Karpas-422 (cell line): Measurements from ENCODE around the gene DDX28. TPM values are rescaled to one million over a fixed set of nuclear protein-coding genes. Genes with fewer than 3 reads are reported as not detected.
A peak's percentile ranks its signal among the peaks of the same experiment; 100 is the strongest.
"Not testable (repeated sequence)": the region's sequence is repeated elsewhere in the genome, so short reads cannot be mapped to it uniquely, and the experiment has no call there.

Source experiments
- DNase-seq: peaks from one replicate; pipeline ENCODE4 v3.0.0-alpha.2; 2015
- H2AFZ ChIP-seq: fragments of 200-600 bp; sonication (generic); 2 replicates; pipeline ENCODE4 v1.6.1; 2014; ENCODE audit warnings: antibody characterized with exemption, low read length, mixed read lengths
- H3K27ac ChIP-seq: fragments of 200-600 bp; sonication (generic); 2 replicates; pipeline ENCODE4 v1.5.1; 2014; ENCODE audit warnings: mild to moderate bottlenecking, low read length, moderate library complexity
- H3K27me3 ChIP-seq: fragments of 200-600 bp; sonication (generic); 2 replicates; pipeline ENCODE4 v1.6.1; 2014; ENCODE audit warnings: low read length, mixed read lengths
- H3K36me3 ChIP-seq: fragments of 200-600 bp; sonication (generic); 2 replicates; pipeline ENCODE4 v1.6.1; 2014; ENCODE audit warnings: low read length, mixed read lengths; ENCODE audit not compliant: insufficient read depth
- H3K4me1 ChIP-seq: fragments of 200-600 bp; sonication (generic); 2 replicates; pipeline ENCODE4 v1.6.1; 2014; ENCODE audit warnings: mild to moderate bottlenecking, low read length, mixed read lengths
- H3K4me2 ChIP-seq: fragments of 200-600 bp; sonication (generic); 2 replicates; pipeline ENCODE4 v1.6.1; 2014; ENCODE audit warnings: low read length, low read depth, mild to moderate bottlenecking; ENCODE audit not compliant: poor library complexity, severe bottlenecking
- H3K4me3 ChIP-seq: fragments of 200-600 bp; sonication (generic); 2 replicates; pipeline ENCODE4 v1.5.1; 2014; ENCODE audit warnings: mild to moderate bottlenecking, antibody characterized with exemption, low read length, mixed read lengths
- H3K79me2 ChIP-seq: fragments of 200-600 bp; sonication (generic); 2 replicates; pipeline ENCODE4 v1.6.1; 2014; ENCODE audit warnings: mild to moderate bottlenecking, low read length, mixed read lengths
- H3K9ac ChIP-seq: fragments of 200-600 bp; sonication (generic); 2 replicates; pipeline ENCODE4 v1.6.0; 2014; ENCODE audit warnings: low read length
- H3K9me2 ChIP-seq: fragments of 200-600 bp; sonication (generic), shearing (Covaris generic); replicated peaks from 2 replicates; pipeline ENCODE4 v1.6.0; 2014; ENCODE audit warnings: mild to moderate bottlenecking, low read length, moderate library complexity; ENCODE audit not compliant: insufficient read depth
- H3K9me3 ChIP-seq: fragments of 300-700, 200-600 bp; sonication (generic); 2 replicates; pipeline ENCODE4 v1.6.1; 2014; ENCODE audit warnings: low read length, mixed read lengths
- H4K20me1 ChIP-seq: fragments of 200-600 bp; sonication (generic); 2 replicates; pipeline ENCODE4 v1.6.1; 2014; ENCODE audit warnings: mild to moderate bottlenecking, antibody characterized with exemption, low read length, low read depth; ENCODE audit not compliant: insufficient read depth
- total RNA-seq: library from RNA; depleted of rRNA; stranded (reverse); fragments of >200 nt; shearing (Covaris generic); gene quantifications from 2 replicates; pipeline ENCODE4 v1.2.3, GENCODE V29; 2014; ENCODE audit warnings: low replicate concordance

DDX28 gene
- total RNA-seq, 1 experiment from 2014 or later = 10.8 TPM

DNA sequence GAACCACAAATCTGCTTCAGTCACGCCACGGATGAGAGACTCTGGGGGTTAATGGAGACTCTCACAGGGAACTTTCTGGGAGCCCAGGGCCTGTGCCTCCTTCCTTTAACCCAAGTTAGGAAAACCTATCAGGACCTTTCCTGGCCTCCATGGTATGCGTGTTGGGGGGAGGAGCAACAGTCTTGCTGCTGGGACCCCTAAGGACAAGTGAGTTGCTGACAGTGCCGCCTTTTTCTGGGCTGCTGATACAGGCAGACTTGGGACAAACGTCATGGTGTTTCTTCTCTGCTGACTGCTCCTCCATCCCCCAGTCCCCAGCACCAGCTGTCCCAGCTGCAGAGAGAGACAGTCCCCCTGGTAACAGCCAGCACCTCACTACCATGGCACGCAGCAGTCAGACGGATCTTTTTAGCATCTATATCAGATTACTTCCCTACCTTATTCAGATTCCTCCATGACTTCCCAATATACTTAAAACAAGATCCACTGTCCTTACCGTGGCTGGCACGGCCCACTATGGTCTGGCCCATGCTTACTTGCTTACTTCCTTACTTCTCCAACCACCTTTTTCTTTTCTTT, 13.8 kb downstream of the DDX28 start:
- Histone ChIP-seq H3K4me2 (no peak overlapping the region), H2AFZ (no peak overlapping the region), H4K20me1 (no peaks in the 10 kb centered on the region), H3K9me3 (no peaks in the 10 kb centered on the region), H3K79me2 (no peaks in the 10 kb centered on the region), H3K4me3 (no peak overlapping the region), H3K27ac (no peak overlapping the region), H3K4me1 (peaks cover 9% of the 10 kb centered on the region), H3K9ac (no peak overlapping the region), H3K36me3 (no peaks in the 10 kb centered on the region), H3K27me3 (no peaks in the 10 kb centered on the region), H3K9me2 (no peaks in the 10 kb centered on the region)
- no peak for DNase-seq

- peak; percentile 65 for DNase-seq
- H3K4me2 ChIP-seq = no peak overlapping the region
- H3K9ac ChIP-seq = 0 out of 2 replicates have a peak overlapping the region, but pooled peaks have one; percentile 30
- no peaks in the 10 kb centered on the region for H3K9me2 ChIP-seq
- H2AFZ ChIP-seq = peak overlapping the region; percentile 90
- H3K36me3 ChIP-seq = no peaks in the 10 kb centered on the region
- no peaks in the 10 kb centered on the region for H3K9me3 ChIP-seq
- H3K4me1 ChIP-seq = peaks cover 7% of the 10 kb centered on the region
- H3K4me3 ChIP-seq = no peak overlapping the region
- H4K20me1 ChIP-seq = no peaks in the 10 kb centered on the region
- no peaks in the 10 kb centered on the region for H3K79me2 ChIP-seq
- H3K27ac ChIP-seq = no peak overlapping the region
- H3K27me3 ChIP-seq = no peaks in the 10 kb centered on the region
These were observed 17.2 kb downstream of the DDX28 start for GRCh38 chr16:68005786-68006286.

- Histone ChIP-seq H3K4me2 (no peak overlapping the region), H3K9ac (no peak overlapping the region), H3K27ac (no peak overlapping the region), H3K36me3 (no peaks in the 10 kb centered on the region), H2AFZ (peak overlapping the region; percentile 90; the same call in 1 of the 2 replicates), H3K4me1 (peaks cover 12% of the 10 kb centered on the region), H3K27me3 (no peaks in the 10 kb centered on the region), H3K9me2 (no peaks in the 10 kb centered on the region), H4K20me1 (no peaks in the 10 kb centered on the region), H3K9me3 (no peaks in the 10 kb centered on the region), H3K4me3 (no peak overlapping the region), H3K79me2 (no peaks in the 10 kb centered on the region)
- no peak for DNase-seq
These were observed 17.8 kb downstream of the DDX28 start for GRCh38 chr16:68005211-68005610.

DNA sequence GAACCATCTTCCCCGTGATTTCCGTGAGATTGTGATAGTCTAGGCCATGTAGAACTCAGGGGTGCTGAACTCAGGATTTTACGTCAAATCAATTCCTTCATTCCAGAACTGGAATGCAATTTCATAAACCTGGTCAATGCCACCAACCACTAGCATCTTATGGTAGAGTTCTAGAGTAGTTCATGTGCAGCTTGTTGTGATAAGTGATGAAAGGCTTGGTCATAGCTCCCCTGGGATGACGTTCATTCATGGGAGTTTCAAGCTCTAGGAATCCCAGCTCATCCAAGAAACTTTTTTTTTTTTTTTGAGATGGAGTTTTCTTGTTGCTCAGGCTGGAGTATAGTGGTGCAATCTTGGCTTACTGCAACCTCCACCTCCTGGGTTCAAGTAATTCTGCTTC, 20.0 kb downstream of the DDX28 start:
- H3K4me1 ChIP-seq = peaks cover 24% of the 10 kb centered on the region
- H3K9me2 ChIP-seq = no peaks in the 10 kb centered on the region
- no peaks in the 10 kb centered on the region for H3K9me3 ChIP-seq
- H4K20me1 ChIP-seq = no peaks in the 10 kb centered on the region
- no peak for DNase-seq
- no peak overlapping the region for H3K27ac ChIP-seq
- no peak overlapping the region for H3K9ac ChIP-seq
- no peaks in the 10 kb centered on the region for H3K36me3 ChIP-seq
- no peak overlapping the region for H3K4me2 ChIP-seq
- H3K79me2 ChIP-seq = no peaks in the 10 kb centered on the region
- no peak overlapping the region for H3K4me3 ChIP-seq
- H3K27me3 ChIP-seq = no peaks in the 10 kb centered on the region
- no peak overlapping the region for H2AFZ ChIP-seq

DNA sequence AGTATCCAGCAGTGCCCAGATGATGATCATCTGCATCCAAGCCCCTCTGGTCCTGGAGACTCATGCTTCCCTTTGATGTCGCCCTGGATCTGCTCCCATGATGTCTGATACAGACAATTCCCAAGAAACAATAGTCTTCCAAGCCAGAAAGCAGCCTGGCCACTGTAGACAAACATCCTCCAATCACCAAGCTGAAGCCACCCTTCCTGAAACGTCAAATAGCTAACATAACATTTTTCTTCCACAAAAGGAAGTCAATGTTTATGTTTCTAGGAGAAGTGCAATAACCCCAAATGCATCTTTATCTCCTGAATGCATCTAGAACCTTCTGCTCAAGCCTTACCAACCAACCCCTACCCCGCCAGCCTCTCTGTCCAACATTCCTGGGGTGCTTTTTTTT, 22.6 kb downstream of the DDX28 start:
- peaks cover 31% of the 10 kb centered on the region for H3K4me1 ChIP-seq
- H3K27me3 ChIP-seq = no peaks in the 10 kb centered on the region

DNA sequence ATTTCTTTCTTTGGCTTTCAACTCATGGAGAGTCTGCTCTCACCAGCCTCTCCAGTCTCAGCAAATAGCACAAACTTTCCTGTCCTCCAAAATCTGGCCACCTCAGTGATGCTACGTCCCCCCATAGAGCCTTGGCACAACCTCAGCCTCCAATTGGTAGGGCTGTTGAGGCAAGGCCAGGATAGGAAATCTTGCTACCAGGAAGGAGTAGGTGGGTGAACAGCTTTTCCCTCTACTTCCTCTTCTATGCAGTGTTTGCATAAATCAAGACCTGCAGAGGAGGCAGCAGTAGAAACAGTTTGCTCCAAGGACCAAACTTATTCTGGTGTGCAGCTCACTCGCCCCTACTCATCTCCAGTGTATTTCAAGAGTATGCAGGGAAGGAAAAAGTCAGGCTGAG, 23.0 kb downstream of the DDX28 start:
- DNase-seq = peak; percentile 84
- Histone ChIP-seq H3K9me3 (no peaks in the 10 kb centered on the region), H3K4me1 (peaks cover 35% of the 10 kb centered on the region), H4K20me1 (no peaks in the 10 kb centered on the region), H3K4me2 (peak overlapping the region; percentile 61), H3K79me2 (no peaks in the 10 kb centered on the region), H3K4me3 (peak overlapping the region; percentile 50), H2AFZ (peak overlapping the region; percentile 74), H3K9ac (peak overlapping the region; percentile 58), H3K36me3 (no peaks in the 10 kb centered on the region), H3K27ac (peak overlapping the region; percentile 74), H3K27me3 (no peaks in the 10 kb centered on the region), H3K9me2 (no peaks in the 10 kb centered on the region)

More for the DNA sequence above, 22.6 kb downstream of the DDX28 start:
- Histone ChIP-seq H3K4me3 (peak overlapping the region; percentile 50), H3K9me2 (no peaks in the 10 kb centered on the region), H3K9ac (peak overlapping the region; percentile 58), H4K20me1 (no peaks in the 10 kb centered on the region), H3K36me3 (no peaks in the 10 kb centered on the region), H3K79me2 (no peaks in the 10 kb centered on the region), H3K27ac (peak overlapping the region; percentile 74), H2AFZ (peak overlapping the region; percentile 74), H3K9me3 (no peaks in the 10 kb centered on the region), H3K4me2 (peak overlapping the region; percentile 61)
- no peak for DNase-seq

- H3K4me1 ChIP-seq = peaks cover 35% of the 10 kb centered on the region
- H3K4me2 ChIP-seq = peak within 1 kb of the TSS; percentile 61
These were observed 24.0 kb downstream of the DDX28 start, which contains the start of gene DPEP2 for GRCh38 chr16:67998779-67999688. DPEP2 (minus strand) TSS chr16:67999484; CDS start chr16:67993212, 6,272 bp downstream.

GRCh38 chr16:67998231-67998778, 24.7 kb downstream of the DDX28 start:
- not testable (repeated sequence) for H3K4me3 ChIP-seq, H2AFZ ChIP-seq, H3K27ac ChIP-seq, DNase-seq, H3K36me3 ChIP-seq, H3K79me2 ChIP-seq, H4K20me1 ChIP-seq, H3K27me3 ChIP-seq, H3K4me2 ChIP-seq, H3K9me3 ChIP-seq, H3K9me2 ChIP-seq, H3K9ac ChIP-seq
- peaks cover 40% of the 10 kb centered on the region for H3K4me1 ChIP-seq

More at GRCh38 chr16:67998779-67999688, 24.0 kb downstream of the DDX28 start, which contains the start of gene DPEP2:
- H3K36me3 ChIP-seq, H3K9me3 ChIP-seq, DNase-seq, H3K9me2 ChIP-seq, H3K79me2 ChIP-seq, H4K20me1 ChIP-seq, H3K27me3 ChIP-seq: not testable (repeated sequence)
- Histone ChIP-seq H3K9ac (peak within 1 kb of the TSS; percentile 58), H3K27ac (peak within 1 kb of the TSS; percentile 74), H3K4me3 (peak within 1 kb of the TSS; percentile 50), H2AFZ (peak within 1 kb of the TSS; percentile 74)
